CD1c-positive myeloid dendritic cell (primary cell): Measurements from ENCODE around the gene LRRC52.
A peak's percentile ranks its signal among the peaks of the same experiment; 100 is the strongest.
"Not testable (repeated sequence)": the region's sequence is repeated elsewhere in the genome, so short reads cannot be mapped to it uniquely, and the experiment has no call there.

Experiments
- DNase-seq: peaks from one replicate; pipeline ENCODE4 v3.0.0-alpha.2; 2016; ENCODE audit errors: extremely low spot score

The LRRC52 gene

DNA sequence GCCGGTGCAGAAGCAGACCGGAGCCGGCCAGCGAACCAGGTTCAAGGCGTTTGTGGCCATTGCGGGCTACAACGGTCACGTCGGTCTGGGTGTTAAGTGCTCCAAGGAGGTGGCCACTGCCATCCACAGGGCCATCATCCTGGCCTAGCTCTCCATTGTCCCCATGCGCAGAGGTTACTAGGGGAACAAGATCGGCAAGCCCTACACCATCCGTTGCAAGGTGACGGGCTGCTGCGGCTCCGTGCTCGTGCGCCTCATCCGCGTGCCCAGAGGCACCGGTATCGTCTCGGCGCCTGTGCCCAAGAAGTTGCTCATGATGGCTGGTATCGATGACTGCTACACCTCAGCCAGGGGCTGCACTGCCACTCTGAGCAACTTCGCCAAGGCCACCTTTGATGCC, 38.1 kb downstream of the LRRC52 start:
- no peak for DNase-seq

DNA sequence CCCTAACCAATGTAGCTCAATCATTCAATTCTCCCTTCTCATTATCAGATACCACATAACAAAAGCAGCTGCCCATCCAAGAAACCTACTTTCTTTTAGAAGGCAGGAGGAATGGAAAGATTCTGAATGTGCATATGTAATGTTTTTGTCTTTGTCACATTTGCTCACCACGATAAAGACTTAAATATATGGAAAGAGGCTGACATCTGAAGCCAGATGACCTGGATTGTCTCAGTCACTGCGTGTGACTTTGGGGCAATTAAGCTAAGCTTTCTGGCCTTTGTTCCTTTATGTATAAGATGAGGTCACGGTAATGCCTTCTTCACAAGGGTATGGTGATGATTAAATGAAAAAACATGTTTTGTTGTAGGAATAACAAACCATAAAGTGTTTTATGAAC, 42.6 kb downstream of the LRRC52 start:
- DNase-seq, result no peak

DNA sequence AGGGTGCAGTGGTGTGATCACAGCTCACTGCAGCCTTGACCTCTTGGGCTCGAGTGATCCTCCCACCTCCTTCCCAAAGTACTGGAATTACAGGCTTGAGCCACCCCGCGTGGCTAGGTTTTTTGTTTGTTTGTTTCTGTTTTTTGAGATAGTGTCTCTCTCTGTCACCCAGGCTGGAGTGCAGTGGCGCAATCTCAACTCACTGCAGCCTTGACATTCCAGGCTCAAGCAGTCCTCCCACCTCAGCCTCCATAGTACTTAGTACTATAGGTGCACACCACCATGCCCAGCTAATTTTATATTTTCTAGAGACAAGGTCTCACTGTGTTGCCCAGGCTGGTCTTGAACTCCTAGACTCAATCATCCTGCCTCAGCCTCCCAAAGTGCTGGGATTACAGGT, 47.6 kb downstream of the LRRC52 start:
- not testable (repeated sequence) for DNase-seq

DNA sequence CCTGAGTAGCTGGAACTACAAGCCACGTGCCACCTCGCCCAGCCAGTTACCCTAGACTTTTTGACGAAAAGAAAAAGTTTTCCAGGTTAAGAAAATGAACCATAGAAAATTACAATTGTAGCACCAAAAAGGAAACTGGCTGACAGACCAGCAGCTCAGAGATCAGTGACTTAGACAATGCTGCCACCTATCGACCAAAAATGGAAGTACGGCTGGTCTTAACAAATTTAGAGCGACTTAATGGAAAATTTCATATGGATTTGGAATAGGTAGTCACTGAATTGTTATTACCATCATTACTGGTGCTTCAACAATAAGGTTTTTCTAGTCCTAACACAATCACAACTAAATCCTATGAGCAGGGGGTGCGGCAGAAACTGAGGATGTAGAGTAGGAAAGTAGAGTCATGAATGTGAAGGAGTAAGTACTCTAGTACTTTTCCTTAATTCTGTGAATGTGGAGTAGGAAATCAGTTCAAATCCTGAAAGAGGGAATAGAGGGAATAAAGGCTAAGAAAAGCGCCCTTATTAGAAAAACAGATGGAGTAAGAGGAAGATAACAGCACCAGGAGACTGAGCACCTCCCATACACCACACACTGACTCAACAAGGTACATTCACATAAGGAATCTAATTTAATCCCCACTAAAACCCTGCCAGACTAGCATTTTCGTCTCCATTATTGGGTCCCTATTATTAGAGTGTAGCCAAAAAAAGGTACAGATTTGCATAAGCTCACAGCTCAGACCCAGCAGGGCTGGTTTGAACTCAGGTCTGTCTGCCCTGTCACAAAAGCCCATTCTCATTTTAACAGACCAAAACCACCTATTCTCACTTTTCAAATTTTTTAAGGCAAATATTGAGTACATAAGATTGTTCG, 49.4 kb downstream of the LRRC52 start:
- peak; percentile 90 for DNase-seq

DNA sequence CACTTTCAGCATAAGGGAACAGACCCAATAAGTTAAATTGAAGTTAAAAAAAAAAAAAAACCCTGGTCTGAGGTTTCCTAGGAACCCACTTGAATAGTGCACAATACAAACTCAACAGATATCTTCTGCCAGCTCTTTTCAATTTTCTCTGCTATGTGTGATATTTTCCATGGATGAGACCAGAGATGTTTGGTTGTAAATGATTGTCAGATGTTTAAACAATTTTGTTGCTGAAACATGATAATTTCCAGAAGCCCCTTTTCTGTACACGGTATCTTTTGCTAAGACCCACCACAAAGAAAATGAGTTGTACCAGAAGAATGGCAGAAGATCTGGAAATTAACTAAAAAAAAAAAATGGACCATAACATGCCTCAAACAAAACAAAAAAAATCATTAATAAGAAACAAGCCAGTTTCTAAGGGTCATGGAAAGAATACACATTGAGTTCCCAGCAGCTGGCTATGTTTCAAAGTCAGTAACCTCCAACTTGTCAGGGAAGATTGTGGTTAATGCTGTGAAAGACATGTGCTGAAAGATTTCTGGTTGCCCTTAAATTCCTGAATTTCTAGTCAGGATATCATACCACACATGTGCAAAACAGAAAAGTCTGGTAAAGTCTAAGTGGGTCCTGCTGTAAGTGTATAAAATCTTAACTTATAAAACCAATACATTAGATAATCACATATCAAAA, 51.6 kb downstream of the LRRC52 start:
- no peak for DNase-seq

DNA sequence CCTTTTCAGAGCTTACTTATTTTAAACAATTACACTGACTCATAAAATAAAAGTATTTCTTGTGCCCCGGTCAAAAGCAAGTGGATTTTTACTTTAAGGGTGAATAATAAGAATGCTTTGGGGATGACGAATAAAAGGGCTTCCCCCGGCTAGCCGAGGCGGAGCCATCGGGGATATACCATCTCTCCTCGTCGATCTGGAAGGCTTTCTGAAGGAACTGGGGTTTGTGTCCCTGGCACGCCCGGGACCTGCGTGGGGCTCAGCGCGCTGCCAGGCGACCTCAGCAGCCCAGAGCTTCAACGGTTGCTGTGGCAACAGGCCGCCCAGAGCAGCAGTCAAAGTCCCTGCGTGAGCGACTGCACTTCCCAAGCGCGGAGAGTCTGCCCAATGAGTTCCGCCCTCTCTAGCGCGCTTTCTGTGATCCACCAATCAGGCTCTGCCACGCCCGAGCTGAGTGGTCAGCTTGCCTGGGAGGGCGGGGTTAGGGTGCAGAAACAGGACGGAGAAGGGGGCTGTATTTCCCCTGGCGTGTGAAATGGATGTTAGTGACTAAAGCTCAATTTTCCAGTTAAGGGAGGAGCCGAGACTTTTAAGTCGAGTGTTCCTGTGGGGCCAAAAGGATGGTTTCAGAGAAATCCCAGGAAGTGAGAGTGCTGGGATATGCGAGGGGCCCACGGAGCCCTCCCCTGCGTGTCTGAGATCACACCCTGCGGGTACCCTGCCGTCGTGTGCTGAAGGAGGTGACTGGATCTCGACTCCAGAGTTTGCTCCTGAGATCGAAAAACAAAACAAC, 54.3 kb downstream of the LRRC52 start:
- DNase-seq, result peak; percentile 99

DNA sequence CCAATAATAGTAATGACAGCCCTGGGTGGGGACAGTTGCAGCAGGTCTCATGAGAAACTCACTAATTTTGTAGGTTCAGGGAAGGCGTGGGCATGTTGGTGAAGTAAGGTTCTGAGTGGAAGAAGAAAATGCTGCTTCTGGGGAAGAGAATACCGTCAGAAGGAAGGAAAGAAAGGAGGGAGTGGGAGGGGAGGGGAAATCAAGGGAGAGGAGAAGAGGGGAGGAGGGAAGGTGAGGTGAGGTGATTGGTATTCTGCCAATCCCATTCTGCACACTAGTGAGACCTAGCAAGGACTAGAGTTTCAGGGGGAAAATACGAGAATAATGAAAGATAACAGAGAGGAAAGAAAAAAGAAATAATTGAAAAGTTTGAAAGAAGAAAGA, 54.9 kb downstream of the LRRC52 start:
- DNase-seq, result no peak

DNA sequence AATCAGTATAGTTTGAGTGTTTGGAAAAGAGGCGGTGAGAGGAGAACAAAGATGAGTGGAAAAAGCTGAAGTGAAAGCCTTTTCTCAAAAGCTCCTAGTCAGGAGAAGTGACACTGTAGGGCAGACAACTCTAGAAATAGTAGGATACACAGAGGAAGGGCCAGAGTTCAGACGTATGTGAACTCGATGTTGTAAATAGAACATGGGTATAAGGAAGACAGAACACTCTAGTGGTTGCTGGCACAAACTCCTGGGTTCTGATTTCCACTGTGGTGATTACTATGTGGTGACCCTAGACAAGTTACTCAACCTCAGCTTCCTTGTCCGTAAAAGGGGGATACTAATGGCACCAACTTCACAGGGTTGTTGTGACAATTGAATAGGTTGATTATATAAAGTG, 57.0 kb downstream of the LRRC52 start:
- peak; percentile 57 for DNase-seq

DNA sequence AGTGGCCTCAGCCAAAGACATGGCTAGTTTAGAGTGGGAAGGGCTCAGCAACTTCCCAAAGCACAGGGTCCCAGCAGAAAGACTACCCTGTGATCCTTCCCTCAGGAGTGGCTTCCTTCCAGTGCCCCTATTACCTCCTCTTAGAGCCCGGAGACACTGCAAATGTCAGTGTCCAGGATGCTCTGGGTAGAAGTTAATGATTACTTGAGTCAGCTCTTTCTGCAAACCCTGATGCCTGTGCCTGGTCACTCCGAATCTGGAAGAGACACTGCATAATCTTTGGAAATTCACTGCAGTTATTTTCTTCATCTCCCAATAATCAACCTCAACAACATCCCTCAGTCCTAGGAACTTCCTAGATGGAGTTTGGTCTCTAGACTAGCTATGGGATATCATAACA, 60.0 kb downstream of the LRRC52 start:
- DNase-seq, result no peak

DNA sequence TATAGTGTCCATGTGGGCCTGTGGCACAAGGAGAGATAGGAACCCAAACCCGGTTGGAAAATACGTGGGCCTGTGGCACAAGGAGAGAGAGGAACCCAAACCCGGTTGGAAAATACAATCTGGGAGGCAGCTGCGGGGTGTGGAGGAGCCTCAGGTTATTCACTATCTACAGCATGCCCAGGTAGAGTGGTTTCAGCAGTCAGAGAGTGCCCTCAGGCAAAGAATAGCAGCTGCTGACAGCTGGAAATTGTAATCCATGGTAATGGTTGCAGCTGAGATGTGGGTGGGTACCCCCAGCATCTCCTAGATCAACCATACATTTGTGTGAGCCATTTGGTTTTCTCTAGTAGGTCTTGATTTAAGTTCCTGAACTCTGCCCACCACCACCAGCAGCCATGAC, 61.4 kb downstream of the LRRC52 start:
- DNase-seq, result no peak

DNA sequence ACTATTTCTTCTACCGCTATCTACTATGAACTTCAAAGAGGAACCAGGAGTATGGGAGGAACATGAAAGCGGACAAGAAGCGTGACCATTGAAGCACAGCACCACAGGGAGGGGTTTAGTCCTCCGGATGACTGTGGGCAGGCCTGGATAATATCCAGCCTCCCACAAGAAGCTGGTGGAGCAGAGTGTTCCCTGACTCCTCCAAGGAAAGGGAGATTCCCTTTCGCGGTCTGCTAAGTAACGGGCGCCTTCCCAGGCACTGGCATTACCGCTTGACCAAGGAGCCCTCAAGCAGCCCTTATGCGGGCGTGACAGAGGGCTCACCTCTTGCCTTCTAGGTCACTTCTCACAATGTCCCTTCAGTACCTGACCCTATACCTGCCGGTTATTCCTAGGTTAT, 62.9 kb downstream of the LRRC52 start:
- DNase-seq, result not testable (repeated sequence)

DNA sequence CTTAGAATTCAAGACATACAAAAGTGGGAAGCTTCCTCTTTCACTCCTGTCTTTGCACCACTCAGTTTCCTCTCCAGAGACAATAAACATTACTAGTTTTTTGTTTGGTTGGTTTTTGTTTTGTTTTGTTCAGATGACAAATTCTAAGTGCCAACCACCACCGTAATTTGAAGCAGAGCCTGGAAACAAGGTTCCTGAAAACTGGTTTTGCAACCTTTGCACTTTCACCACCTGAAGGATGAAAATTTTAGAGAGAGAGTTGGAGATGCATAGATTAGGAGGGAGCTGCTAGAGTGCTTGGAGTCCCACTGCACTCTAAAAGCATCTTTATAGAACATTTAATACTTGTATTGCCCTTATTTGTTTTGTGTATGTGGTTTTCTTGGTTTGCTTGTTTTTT, 67.1 kb downstream of the LRRC52 start:
- DNase-seq, result no peak

DNA sequence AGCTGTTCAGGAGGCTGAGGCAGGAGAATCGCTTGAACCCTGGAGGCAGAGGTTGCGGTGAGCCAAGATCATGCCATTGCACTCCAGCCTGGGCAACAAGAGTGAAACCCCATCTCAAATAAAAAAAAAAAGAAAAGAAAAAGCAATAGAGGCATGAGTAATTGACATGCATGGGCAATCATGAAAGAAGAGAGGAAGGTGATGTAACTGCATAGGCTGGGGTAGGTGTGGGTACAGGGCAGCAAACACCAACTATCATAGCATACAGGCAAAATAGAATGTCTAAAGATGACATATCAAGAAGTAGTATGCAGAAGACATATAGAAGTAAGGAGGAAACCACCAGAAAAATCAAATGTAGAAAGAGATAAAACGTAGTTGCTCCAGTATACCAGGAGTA, 68.3 kb downstream of the LRRC52 start:
- no peak for DNase-seq
